Cardiac septum (tissue), 1 donor: ENCODE measurements around the gene TMEM37. TPM values are rescaled to one million over a fixed set of nuclear protein-coding genes. Genes with fewer than 3 reads are reported as not detected.

Experiments
- DNase-seq: peaks from one replicate; pipeline ENCODE4 v3.0.0-alpha.2; 2020; ENCODE audit warnings: low spot score
- intact Hi-C: fragments of 100-400 bp; cut with DNase I; formaldehyde crosslinking; loops from one replicate; pipeline ENCODE4 v1.14.0; 2022
- total RNA-seq: library from RNA; stranded (reverse); fragmentation: NEBNext Ultra II Directional; extraction: Animal tissue kit (Norgen Biotek cat#: 25700); gene quantifications from one replicate; pipeline ENCODE4 v1.2.1, GENCODE V29; 2021
- donor health status: DM: no; HTN: no; CAD: no.

The TMEM37 gene
- total RNA-seq, 1 donor from 2014 or later, result 1.5 TPM

DNA sequence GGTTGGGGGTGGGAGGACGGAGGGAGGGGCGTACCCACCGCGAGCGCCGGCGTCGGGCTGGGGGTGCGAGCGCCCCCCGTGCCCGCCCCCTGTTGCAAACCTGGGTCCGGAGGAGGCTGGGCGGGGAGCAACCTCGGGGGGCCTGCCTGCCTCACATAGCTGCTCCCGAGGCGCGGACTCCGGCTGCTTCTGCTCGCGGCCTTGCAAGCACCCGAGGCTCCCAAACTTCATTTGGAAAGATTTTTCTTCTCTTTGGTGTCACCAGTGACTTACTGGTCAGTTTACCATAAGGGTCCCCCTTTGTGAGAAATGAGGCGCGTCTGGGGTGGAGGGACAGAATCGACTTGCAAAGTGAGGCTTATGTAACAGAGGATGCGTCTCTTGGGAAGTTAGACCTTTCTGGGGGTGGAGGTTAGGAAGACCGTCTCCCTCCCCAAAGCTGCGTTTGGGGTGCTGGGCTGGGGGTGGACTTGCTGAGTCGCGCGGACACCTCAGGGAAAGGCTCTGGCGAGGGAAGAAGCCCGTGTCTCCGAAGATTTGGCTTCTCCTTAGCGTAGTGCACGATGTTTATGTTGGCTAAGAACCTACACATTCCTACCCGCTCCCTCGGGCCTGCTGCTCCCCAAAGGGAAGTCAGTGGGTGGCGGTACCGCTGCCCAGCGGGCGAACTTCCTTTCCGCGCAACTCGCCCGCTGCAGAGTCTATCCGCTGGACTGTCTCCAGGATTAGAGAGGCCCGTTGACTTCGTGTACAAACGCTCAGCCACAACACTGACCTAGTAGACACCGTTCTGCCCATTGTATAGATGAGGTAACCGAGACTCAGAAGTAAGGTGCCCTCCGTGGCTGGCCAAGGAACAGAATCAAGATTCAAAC is 559 bp downstream of the TMEM37 start:
- intact Hi-C loops, result no loop called here
- DNase-seq, result no peak

DNA sequence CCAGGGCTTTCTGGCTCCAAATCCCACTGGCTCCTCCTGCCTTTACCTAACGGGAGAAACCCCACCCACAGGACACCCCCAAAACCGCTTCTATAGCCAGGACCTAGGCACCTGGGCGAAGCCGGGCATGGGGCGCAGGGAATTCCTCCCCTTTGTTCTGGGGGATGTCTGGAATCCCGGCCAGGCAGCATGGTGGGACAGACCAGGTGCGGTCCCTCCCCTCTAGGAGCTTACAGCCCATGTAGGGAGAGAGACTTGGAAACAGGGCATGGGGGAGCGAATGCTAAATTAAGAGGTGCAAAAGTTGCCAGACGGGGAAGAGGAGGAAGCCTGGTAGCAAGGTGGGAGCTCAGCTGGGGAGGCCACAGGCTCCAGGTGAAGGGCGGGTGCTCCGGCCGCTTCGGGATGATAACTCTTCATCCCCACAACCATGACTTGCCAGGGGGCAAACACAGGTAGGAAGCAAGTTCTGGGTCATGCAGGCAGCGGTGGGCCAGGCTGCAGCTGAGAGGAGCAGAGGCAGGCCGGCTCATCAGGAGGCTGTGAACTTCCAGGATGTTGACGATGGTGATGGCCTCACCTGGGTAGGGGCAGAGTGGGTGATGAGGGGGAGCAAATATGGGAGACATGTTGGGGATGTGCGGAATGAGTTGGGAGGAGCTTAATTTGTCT is 1.3 kb downstream of the TMEM37 start:
- intact Hi-C loops, result no loop called here
- DNase-seq, result no peak

DNA sequence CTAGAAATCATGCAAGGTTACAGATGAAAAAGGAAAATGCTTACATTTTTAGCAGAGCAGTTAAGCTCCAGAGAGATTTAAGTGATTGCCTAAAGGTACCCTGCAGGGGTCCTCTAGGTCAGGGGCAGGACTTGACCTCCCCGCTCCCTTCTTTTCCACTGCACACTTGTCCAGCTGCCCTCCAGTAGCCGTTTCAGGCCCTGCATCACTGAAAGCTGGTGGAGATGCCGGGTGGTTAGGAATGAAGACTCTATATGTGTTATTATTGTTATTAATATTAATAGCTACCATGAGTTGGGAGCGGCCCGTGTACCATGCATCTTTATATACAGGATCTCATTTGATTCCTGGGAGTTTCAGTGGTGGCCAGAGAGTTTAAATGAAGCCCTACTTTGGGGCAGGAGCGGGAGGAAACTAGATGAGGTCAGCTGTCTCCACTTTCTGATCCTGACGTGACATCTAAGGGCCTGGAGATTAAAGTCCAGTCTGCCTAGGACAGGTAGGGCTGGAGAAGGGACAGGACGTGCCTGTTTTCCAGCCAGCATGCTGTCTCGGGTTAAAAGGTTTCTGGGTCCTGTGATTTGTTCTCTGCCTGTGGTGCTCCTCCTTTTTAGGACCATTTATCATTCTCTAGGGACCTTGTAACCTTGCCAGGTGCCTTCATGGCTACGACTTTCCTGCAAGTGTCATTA is 2.1 kb downstream of the TMEM37 start:
- intact Hi-C loops, result no loop called here
- DNase-seq, result no peak

DNA sequence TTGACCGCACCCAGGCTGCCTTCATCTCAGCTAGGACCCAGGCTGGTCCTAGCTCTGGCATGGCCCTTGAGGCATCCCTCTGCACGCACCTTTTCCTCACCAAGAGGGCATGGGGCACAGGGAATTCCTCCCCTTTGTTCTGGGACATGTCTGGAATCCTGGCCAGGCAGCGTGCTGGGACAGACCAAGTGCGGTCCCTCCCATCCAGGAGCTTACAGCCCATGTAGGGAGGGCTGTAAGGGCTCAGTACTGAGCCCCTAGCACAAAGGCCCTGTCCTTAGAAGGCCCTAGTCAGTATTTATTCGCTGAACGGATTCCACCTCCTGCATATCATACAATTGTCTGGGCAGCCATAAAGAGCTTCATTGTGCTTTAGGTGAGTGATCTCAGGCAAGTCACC is 3.0 kb downstream of the TMEM37 start:
- intact Hi-C loops, result no loop called here
- no peak for DNase-seq

DNA sequence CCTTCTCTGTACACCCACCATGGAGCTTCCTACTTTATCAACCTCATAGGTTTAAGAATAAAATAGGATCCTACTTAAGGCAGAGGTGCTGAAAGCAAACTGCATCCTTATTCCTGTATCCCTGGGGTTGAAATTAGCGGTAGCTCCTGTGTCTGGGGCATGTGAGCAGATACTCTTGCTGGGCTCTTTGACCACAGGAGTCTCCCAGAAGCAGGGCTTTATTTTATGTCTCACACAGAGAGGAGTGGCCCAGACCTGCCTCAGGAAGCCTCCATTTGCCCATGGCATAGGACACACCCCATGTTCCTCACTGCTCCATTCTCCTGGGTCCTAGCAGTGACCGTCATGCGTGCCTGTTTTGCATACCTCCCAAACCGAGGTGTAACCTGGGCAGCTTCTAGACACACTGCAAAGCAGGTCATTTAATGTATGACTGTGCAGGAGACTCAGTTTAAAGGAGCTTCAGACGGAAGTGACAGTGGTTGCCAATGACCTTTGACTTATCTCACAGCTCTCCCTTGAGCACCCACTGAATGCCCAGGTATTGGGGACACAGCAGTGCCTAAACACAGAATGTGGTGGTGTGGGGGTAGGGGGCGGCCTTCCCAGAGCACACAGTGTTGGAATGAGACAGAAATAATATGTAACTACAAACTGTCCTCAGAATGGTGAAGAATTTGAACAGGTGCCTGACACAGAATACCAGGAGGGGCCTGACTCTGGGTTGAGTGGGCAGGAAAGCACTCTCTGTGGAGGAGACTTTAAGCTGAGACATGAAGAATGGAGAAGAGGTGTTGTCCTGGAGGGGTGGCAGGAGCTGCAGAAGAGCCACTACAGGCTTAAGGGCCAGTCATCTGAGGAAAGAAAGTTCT is 3.7 kb downstream of the TMEM37 start:
- intact Hi-C loops, result no loop called here
- DNase-seq, result no peak

DNA sequence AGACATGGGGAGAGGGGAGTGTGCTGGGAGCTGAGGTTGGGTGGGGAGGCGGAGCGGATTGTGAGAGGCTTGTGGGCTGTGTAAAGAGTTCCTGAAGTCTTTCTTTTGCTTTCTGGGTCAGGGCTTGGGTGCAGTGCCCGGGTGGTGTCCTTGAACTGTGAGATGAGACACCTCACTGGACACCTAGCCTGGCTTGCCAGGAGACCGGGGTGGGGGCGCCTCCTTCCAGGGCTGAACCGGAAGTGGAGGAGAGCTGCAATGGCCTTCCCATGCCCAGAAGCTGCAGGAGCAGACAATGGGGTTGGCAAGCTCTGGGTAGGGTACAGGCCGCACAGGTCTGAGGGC is 4.3 kb downstream of the TMEM37 start:
- intact Hi-C loops, result no loop called here
- DNase-seq, result no peak

DNA sequence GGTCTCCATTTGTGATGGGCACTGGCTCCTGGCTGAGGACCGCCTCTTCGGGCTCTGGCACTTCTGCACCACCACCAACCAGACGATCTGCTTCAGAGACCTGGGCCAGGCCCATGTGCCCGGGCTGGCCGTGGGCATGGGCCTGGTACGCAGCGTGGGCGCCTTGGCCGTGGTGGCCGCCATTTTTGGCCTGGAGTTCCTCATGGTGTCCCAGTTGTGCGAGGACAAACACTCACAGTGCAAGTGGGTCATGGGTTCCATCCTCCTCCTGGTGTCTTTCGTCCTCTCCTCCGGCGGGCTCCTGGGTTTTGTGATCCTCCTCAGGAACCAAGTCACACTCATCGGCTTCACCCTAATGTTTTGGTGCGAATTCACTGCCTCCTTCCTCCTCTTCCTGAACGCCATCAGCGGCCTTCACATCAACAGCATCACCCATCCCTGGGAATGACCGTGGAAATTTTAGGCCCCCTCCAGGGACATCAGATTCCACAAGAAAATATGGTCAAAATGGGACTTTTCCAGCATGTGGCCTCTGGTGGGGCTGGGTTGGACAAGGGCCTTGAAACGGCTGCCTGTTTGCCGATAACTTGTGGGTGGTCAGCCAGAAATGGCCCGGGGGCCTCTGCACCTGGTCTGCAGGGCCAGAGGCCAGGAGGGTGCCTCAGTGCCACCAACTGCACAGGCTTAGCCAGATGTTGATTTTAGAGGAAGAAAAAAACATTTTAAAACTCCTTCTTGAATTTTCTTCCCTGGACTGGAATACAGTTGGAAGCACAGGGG is 5.5 kb downstream of the TMEM37 start:
- DNase-seq, result no peak
- intact Hi-C loops, result no loop called here

DNA sequence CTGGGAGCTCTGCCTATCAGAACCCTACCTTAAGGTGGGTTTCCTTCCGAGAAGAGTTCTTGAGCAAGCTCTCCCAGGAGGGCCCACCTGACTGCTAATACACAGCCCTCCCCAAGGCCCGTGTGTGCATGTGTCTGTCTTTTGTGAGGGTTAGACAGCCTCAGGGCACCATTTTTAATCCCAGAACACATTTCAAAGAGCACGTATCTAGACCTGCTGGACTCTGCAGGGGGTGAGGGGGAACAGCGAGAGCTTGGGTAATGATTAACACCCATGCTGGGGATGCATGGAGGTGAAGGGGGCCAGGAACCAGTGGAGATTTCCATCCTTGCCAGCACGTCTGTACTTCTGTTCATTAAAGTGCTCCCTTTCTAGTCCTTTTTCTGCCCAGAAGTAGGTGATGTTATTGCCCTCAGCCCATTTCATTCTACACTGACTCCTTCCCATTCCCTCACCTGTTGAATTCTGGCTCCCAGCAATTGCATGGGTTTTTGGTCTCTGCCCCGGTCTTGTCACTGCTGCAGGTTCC is 6.5 kb downstream of the TMEM37 start:
- intact Hi-C loops, result no loop called here
- no peak for DNase-seq

DNA sequence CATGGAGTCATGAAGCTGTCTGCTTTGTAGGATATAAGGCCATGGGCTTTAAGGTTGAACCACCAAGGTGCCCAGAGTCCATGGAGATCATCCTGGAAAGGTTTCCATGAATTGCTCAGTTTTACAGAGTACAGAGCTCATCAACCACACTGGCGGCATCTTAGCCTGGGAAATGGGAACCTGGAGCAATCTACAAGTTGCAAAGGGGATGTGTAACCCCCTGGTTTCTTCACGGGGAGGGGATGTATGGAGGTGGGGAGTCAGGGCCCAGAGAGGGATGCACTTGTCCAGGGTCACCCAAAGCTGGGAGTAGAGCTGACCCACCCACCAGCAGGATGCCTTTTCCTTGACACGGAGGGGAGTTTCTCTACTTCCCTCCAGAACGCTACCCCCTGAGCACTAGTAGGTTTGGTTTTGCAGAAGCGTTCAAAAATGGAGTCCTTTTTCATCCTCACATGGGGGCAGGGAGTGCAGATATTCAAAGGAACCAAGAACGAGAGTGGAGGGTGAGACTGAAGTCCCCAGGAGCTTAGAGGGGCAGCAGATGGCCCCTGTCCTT is 7.2 kb downstream of the TMEM37 start:
- no peak for DNase-seq
- intact Hi-C loops, result no loop called here

DNA sequence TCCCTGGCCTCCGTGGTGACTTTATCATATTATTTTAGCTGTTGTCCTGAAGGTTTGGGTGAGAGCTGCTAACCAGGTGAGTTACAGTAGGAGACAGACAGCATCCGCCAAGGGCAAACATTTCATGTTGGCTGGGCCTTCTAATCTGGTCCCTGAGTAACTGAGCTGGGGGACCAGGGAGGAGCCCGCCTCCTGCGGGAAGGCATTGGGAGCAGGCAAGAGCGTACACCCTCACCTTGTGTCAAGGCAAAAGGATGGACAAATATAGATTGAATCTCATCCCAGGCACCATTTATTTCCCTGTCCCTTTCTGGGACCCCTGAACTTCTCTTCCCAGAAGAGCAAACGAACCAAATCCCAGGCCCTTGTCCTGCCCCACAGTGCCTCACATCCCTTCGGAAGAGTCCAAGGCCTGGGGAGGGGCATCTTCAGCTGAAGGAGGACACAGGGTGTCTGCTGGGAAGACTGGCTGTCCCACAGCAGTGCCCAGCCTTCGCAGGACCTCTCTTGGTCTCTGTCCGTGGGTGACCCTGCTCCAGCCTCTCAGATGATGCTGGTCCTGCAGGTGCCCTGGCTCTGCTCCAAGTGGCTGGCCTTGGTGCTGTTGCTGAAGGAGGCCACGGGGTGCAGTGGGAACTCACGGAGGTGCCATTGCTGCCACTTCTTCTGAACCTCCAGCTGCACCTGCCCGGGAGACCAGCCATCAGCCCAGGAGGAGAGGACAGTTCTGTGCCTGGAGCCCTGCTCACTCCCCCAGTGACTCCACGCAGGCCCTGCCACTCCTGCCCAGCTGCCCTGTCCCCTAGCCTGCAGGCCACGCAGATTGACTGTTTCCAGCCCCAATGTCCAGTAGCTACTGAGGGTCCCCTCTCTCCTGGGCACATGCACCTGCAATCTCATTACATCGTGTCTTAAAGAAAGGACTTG is 8.2 kb downstream of the TMEM37 start:
- intact Hi-C loops, result no loop called here

DNA sequence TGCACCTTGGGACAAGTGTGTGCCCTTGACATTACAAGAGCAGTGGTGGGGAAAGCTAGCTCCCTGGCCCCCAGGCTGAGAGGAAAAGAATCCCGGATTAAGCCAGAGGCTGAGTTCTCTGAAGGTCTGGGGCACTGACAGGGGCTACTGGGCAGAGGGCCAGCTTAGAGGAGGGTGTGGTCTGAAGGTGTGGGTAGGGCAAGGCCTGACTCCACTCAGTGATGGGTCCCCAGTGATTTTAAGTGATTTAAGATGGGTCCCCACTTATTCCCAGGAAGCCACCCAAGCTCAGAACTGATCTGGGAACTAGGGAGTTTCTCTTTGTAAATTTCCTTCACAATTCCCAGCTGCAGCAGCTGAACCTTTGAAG is 8.8 kb downstream of the TMEM37 start:
- DNase-seq, result no peak
- intact Hi-C loops, result no loop called here

More for the DNA sequence above, 8.2 kb downstream of the TMEM37 start:
- DNase-seq, result no peak

DNA sequence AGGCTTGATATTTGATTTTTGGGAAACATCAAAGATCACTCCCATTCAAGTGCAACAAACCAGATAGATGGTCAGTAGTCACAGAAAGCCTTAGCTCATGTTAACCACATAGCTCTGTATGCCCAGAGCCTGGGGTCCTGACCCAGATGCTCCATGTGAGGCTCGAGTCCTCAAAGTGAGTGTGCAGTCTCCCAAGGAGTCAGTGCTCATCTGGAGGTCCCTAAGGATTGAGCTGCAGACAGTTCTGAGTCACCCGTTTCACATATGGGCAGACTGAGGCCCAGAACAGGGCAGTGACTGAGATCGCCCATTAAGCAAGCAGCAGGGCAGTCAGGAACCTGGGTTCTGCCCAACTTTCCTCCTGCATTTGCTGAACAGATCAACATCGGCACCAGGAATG is 9.2 kb downstream of the TMEM37 start:
- DNase-seq, result no peak
- intact Hi-C loops, result no loop called here

DNA sequence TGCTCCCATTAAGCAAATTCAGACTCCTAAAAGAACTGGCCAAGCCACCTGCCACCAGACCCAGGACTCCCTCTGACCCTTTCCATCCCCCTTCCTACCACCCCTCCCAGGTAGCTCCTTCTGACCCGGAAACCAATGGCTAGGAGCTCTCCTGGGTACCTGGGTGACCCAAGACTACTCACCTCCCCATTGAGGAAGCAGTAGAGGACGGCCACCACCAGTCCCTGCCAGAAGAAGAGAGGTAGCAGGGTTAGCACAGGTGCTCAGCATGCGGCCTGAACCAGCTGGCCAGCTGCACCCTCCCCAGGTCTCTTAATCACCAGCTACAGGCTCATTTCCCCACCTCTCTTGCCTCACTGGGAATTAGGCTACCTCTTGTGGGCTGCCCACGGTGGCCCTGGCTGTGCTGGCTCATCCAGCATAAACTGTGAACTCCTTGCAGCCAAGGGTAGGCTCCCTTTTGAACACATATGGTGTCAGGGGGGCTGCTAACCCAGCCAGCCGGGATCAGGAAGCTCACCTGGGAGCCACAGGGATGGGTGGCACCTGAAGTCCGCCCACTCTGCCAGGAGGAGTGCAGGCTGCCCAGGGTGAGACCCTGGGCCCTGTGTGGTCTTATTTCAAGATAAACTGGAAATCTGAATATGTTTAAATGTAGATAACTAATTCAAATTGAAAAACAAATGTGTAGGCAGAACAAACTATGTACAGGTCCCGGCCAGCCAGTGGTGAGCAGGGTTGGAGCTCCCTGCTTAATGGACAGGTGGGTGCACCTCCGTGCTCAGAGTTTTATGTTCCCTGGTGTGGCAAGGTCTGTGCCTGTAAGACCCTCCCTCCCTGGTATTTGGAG is 9.9 kb downstream of the TMEM37 start:
- intact Hi-C loops, result no loop called here
- DNase-seq, result no peak

DNA sequence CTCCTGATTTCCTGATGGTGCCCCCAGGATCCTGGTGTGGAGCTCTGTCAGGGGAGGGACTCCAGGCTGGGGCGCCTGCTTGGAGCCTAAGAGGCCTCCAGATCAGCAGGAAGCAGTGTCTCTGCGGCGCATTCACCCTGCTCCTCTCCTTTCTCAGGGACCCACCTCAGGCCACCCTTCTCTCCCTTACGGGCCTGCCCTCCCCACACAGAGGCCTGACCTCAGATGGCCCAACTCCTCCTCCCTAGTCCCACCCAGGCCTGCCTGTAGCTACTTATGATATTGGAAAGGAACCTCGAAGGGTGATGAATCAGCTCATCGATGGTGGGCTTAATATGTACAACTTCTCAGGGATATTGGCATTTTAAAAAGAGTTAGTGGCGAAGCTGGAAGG is 10.6 kb downstream of the TMEM37 start:
- intact Hi-C loops, result no loop called here
- no peak for DNase-seq

DNA sequence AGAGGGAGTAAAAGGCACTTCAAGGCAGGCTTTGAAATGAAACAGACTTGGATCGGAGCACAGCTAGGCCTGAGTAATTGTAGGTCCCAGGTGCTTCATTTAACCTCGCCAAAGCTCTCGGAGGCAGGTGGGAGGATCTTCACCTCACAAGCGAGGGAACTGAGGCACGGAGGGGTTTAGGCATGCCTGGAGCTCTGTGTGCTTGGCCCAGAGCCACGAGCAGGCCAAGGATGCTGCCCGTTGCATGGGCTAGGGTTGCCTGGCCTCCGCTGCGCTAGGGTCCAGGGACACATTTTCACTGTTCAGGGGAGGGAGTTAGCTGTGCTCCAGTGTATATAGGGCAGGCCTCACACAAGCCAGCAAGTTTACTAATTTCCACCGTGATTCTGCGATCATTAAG is 11.2 kb downstream of the TMEM37 start:
- no peak for DNase-seq
- intact Hi-C loops, result no loop called here

DNA sequence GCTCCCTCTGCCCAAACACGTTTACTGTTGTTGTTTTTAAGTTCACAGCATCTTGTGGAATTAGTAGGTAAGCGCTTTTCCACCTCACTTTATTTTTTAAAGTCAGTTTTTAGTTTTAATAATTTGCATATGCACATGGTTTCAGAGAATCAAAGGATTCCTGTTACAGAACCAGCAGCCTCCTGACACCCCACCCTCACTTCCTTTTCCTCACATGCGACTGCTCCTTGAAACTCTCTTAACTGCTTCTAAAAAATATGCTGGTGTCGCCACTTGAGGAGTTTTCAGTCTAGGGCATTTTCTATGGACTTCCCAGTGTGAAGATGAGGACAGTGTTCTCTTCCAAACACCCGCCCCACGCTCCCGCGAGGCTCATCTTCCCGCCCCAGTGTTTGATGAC is 14.4 kb downstream of the TMEM37 start:
- DNase-seq, result no peak
- intact Hi-C loops, result no loop called here
